ENCODE data around the gene OTULINL. TPM values are rescaled to one million over a fixed set of nuclear protein-coding genes. Genes with fewer than 3 reads are reported as not detected.

Gene OTULINL
- total and polyA plus RNA-seq, 12 donors: 2.6 to 76.9 (median 8.0) TPM

DNA sequence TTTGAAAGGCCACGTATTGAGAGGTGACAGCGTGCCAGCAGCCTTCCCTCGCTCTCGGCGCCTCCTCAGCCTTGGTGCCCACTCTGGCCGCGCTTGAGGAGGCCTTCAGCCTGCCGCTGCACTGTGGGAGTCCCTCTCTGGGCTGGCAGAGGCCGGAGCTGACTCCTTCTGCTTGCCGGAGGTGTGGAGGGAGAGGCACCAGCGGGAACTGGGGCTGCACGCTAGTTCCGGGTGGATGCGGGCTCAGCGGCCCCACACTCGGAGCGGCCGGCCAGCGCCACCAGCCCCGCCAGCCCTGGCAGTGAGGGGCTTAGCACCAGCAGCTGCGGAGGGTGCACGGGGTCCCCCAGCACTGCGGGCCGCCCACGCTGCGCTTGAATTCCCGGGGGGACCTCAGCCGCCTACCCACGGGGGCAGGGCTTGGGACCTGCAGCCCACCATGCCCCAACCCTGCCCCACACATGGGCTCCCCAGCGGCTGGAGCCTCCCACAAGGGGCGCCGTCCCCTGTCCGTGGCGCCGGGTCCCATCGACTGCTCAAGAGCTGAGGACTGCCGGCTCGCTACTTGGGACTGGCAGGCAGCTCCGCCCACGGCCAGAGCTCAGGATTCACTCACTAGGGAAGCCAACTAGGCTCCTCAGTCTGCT, 4.4 kb upstream of the OTULINL start:
- H3K27me3 ChIP-seq: no peaks in the 10 kb centered on the region
- peak in 1 of 7 donors; percentile 33 for DNase-seq
- no peaks in the 10 kb centered on the region for H3K9me3 ChIP-seq (replicated peaks in 1 of 3)
- intact Hi-C loops (cut with DNase I): no loop called here
- no peak overlapping the region for H3K4me3 ChIP-seq
- H3K36me3 ChIP-seq (replicated peaks in 1 of 2): no peaks in the 10 kb centered on the region
- no peak overlapping the region for H3K27ac ChIP-seq
- no peak for TF ChIP-seq POLR2A (IDR thresholded peaks at IDR 0.05)
- TF ChIP-seq, protein P1, sequence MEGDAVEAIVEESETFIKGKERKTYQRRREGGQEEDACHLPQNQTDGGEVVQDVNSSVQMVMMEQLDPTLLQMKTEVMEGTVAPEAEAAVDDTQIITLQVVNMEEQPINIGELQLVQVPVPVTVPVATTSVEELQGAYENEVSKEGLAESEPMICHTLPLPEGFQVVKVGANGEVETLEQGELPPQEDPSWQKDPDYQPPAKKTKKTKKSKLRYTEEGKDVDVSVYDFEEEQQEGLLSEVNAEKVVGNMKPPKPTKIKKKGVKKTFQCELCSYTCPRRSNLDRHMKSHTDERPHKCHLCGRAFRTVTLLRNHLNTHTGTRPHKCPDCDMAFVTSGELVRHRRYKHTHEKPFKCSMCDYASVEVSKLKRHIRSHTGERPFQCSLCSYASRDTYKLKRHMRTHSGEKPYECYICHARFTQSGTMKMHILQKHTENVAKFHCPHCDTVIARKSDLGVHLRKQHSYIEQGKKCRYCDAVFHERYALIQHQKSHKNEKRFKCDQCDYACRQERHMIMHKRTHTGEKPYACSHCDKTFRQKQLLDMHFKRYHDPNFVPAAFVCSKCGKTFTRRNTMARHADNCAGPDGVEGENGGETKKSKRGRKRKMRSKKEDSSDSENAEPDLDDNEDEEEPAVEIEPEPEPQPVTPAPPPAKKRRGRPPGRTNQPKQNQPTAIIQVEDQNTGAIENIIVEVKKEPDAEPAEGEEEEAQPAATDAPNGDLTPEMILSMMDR (IDR thresholded peaks at IDR 0.05): no peak
- peaks cover 0 to 4% of the 10 kb centered on the region in 2 donors for H3K4me1 ChIP-seq (replicated peaks in 1 of 2)
- WGBS, 4 donors: 87 to 95% (median 92%) methylated on average over 3 to 40 of the region's 40 CpGs

DNA sequence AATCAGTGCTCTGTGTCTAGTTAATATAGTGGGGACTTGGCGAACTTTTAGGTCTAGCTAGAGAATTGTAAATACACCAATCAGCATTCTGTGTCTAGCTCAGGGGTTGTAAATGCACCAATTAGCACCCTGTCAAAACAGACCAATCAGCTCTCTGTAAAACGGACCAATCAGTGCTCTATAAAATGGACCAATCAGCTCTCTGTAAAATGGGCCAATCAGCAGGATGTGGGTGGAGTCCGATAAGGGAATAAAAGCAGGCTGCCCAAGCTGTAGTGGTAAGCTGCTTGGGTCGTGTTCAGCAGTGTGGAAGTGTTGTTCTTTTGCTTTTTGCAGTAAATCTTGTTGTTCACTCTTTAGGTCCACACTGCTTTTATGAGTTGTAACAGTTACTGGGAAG, 3.6 kb upstream of the OTULINL start:
- no peaks in the 10 kb centered on the region for H3K27me3 ChIP-seq
- H3K4me1 ChIP-seq (replicated peaks in 1 of 2): peaks cover 0 to 12% of the 10 kb centered on the region in 2 donors
- WGBS, 4 donors: 79 to 84% (median 82%) methylated on average over 4 of the region's 4 CpGs
- peak in 1 of 7 donors; percentile 30 for DNase-seq
- TF ChIP-seq POLR2A (IDR thresholded peaks at IDR 0.05): no peak
- TF ChIP-seq, protein P1 (IDR thresholded peaks at IDR 0.05): no peak
- no peaks in the 10 kb centered on the region for H3K36me3 ChIP-seq (replicated peaks in 1 of 2)
- no peak overlapping the region for H3K27ac ChIP-seq
- H3K9me3 ChIP-seq (replicated peaks in 1 of 3): no peaks in the 10 kb centered on the region
- H3K4me3 ChIP-seq: no peak overlapping the region
- intact Hi-C loops (cut with DNase I): no loop called here

DNA sequence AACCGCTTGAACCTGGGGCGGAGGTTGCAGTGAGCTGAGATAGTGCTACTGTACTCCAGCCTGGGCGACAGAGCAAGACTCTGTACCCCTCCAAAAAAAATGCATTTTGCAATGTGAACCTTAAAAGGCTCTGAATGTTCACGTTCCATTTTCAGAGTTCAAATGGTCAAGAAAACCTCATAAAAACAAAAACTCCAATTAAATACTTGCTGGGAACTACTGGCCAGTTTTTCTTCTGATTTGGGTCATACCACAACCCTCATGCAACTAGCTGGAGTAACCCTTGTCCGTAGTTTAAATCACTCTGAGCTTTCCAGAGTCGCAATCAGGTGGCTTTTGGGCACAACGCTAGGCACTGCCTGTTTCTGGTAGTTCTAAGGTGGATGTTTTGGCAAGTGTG, 2.3 kb upstream of the OTULINL start:
- Histone ChIP-seq H3K27me3 (no peaks in the 10 kb centered on the region), H3K4me3 (no peak overlapping the region), H3K4me1 (replicated peaks in 1 of 2) (peaks cover 0 to 17% of the 10 kb centered on the region in 2 donors), H3K27ac (no peak overlapping the region), H3K36me3 (replicated peaks in 1 of 2) (no peaks in the 10 kb centered on the region), H3K9me3 (replicated peaks in 1 of 3) (no peaks in the 10 kb centered on the region)
- no peak for TF ChIP-seq POLR2A (IDR thresholded peaks at IDR 0.05)
- TF ChIP-seq, protein P1 (IDR thresholded peaks at IDR 0.05): no peak
- intact Hi-C loops (cut with DNase I): no loop called here
- peak in 1 of 7 donors; percentile 13 for DNase-seq
- WGBS, 4 donors: 78 to 86% (median 81%) methylated on average over 7 of the region's 7 CpGs

DNA sequence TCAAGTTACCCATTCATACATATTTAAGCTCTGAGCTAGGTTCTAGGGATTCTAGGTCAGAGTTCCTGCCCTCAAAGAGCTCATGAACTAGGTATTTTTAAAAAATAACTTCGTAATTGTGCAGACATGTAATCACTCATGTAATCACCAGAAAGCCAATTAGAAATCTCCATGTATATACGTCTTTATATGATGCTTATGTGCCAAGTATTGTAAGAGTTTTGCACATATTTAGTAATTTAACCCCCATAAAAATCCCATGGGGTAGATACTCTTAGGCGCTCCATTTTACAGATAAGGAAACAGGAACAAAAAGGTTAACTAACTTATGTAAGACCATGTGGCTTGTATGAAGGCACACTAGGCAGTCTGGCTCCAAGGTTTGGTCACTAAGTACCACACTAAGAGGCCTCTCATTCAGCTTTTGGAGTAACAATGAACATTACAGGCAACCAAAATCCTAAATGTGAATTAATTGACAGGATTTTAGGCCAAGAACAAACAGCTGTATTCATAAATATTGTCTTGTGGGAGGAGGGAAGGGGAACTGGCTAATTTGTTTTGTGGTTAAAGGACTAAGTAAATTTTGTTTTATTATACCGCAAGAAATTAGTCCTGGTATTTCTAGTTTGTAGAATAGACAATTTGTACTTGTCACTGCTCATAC, 1.7 kb upstream of the OTULINL start:
- peaks cover 0 to 17% of the 10 kb centered on the region in 2 donors for H3K4me1 ChIP-seq (replicated peaks in 1 of 2)
- TF ChIP-seq POLR2A (IDR thresholded peaks at IDR 0.05): no peak
- TF ChIP-seq, protein P1 (IDR thresholded peaks at IDR 0.05): no peak
- H3K27ac ChIP-seq: no peak overlapping the region
- no peaks in the 10 kb centered on the region for H3K27me3 ChIP-seq
- intact Hi-C loops (cut with DNase I): no loop called here
- DNase-seq: no peak
- no peak overlapping the region for H3K4me3 ChIP-seq
- WGBS, 4 donors: 72 to 87% (median 80%) methylated on average over 4 of the region's 4 CpGs
- no peaks in the 10 kb centered on the region for H3K9me3 ChIP-seq (replicated peaks in 1 of 3)
- H3K36me3 ChIP-seq (replicated peaks in 1 of 2): no peaks in the 10 kb centered on the region

All from adrenal gland (tissue), 12 donors.